Aorta (tissue), 5 donors: Measurements from ENCODE around the gene PIK3AP1. TPM values are rescaled to one million over a fixed set of nuclear protein-coding genes. Genes with fewer than 3 reads are reported as not detected.

Experiments used
- ATAC-seq: fragments of 200-7000 bp; cut with Tn5 transposase; one replicate; pipeline ENCODE4 v1.9.1; 2022; ENCODE audit warnings: moderate library complexity; ENCODE audit not compliant: low FRiP score
- DNase-seq, 2 donors: peaks; one replicate each; pipeline ENCODE4 v3.0.0-alpha.2; 2020
- H3K27ac ChIP-seq, 2 donors: one replicate each; pipeline ENCODE4 v1.5.1; 2013; ENCODE audit warnings: low read length in 2 of 2, mild to moderate bottlenecking in 2 of 2, moderate library complexity in 2 of 2, control low read depth in 1 of 2, inconsistent platforms in 1 of 2, low read depth in 1 of 2
- H3K27me3 ChIP-seq, 2 donors: one replicate each; pipeline ENCODE4 v1.6.1; 2013; ENCODE audit warnings: control low read depth in 1 of 2, low read length in 1 of 2, mild to moderate bottlenecking in 1 of 2, moderate library complexity in 1 of 2; ENCODE audit not compliant: insufficient read depth in 2 of 2, control insufficient read depth in 1 of 2
- H3K36me3 ChIP-seq, 2 donors: one replicate each; pipeline ENCODE4 v1.6.1; 2013; ENCODE audit warnings: control low read depth in 1 of 2, low read length in 1 of 2, mild to moderate bottlenecking in 1 of 2; ENCODE audit not compliant: insufficient read depth in 2 of 2, control insufficient read depth in 1 of 2
- H3K4me1 ChIP-seq, 2 donors: one replicate each; pipeline ENCODE4 v1.6.1; 2013; ENCODE audit warnings: low read length in 2 of 2, control low read depth in 1 of 2, mild to moderate bottlenecking in 1 of 2, moderate library complexity in 1 of 2; ENCODE audit not compliant: insufficient read depth in 2 of 2, control insufficient read depth in 1 of 2
- H3K4me3 ChIP-seq, 2 donors: one replicate each; pipeline ENCODE4 v1.5.1; 2013; ENCODE audit warnings: low read length in 2 of 2, control low read depth in 1 of 2, mild to moderate bottlenecking in 1 of 2
- H3K9me3 ChIP-seq: one replicate; pipeline ENCODE4 v1.6.1; 2013; ENCODE audit warnings: mild to moderate bottlenecking, low read length; ENCODE audit not compliant: control insufficient read depth
- WGBS, 2 donors: extraction: QIAGEN DNeasy Blood & Tissue Kit; methylation state at CpG; one replicate each; pipeline ENCODE4 v1.1.7; 2013; 5-methylcytosine and 5-hydroxymethylcytosine counted together
- intact Hi-C, 2 donors: fragments of 100-400 bp; cut with DNase I; formaldehyde crosslinking; loops; one replicate each; pipeline versions ENCODE4 v1.14.2 to v1.15.0; 2022
- polyA plus RNA-seq, 2 donors: library from polyadenylated mRNA; stranded (reverse); fragments of 200-250 nt; gene quantifications; one replicate each; pipeline ENCODE4 v1.2.3, GENCODE V29; 2013
- total RNA-seq, 2 donors: library from RNA; stranded (reverse); fragmentation: NEBNext Ultra II Directional; extraction: Animal tissue kit (Norgen Biotek cat#: 25700); gene quantifications; one replicate each; pipeline ENCODE4 v1.2.1, GENCODE V29; 2021
- donor health status: healthy with polysubstance abuse.
- donor health status: Bipolar disorder and iron deficiency.
- donor health status: DM: no; HTN: no; CAD: no.
- donor health status: DM: no; HTN: no; CAD: no.
- donor health status: DM: yes; HTN: yes; CAD: no.

PIK3AP1 gene
- total and polyA plus RNA-seq, 4 donors = 1.9 to 23.4 (median 11.9) TPM

DNA sequence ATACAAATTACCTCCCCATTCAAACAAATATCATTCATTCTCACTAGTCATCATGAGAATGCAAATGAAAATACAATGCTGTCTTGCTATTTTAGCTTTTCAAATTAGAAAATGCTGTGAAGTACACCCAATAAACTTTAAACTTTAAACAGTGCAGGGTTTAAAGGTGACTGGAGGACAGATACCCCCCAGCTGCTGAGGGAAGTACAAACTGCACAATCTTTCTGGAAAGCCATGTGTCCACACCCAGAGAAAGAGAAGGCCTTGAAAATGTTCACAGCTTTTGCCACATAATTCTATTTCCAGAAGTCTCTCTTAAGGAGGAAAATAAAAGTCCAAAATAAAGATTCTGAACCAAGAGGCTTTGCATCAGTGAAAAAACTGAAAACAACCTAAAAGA, 56.5 kb downstream of the PIK3AP1 start:
- Histone ChIP-seq H3K27me3 (no peaks in the 10 kb centered on the region), H3K4me1 (no peaks in the 10 kb centered on the region), H3K9me3 (no peaks in the 10 kb centered on the region), H3K36me3 (no peaks in the 10 kb centered on the region), H3K27ac (no peak overlapping the region), H3K4me3 (no peak overlapping the region)
- DNase-seq (no peak), ATAC-seq (no peak)
- intact Hi-C loops = no loop called here

DNA sequence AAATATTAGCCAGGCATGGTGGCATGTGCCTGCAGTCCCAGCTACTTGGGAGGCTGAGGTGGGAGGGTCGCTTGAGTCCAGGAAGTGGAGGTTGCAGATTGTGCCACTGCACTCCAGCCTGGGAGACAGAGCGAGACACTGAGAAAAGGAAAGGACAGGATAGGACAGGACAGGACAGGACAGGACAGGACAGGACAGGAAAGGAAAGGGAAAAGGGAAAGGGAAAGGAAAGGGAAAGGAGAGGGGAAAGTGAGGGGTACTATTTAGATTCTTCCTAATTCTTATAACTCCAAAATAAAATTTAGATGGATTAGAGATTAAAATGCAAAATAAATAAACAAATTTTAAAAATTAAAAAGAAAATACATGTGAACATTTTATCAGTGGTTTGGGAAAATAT, 58.7 kb downstream of the PIK3AP1 start:
- H3K27ac ChIP-seq = no peak overlapping the region
- no peaks in the 10 kb centered on the region for H3K9me3 ChIP-seq
- intact Hi-C loops = no loop called here
- H3K4me3 ChIP-seq = no peak overlapping the region
- DNase-seq (no peak), ATAC-seq (no peak)
- H3K36me3 ChIP-seq = no peaks in the 10 kb centered on the region
- no peaks in the 10 kb centered on the region for H3K4me1 ChIP-seq
- H3K27me3 ChIP-seq = no peaks in the 10 kb centered on the region
- 87 to 89% methylated on average over 2 of the region's 2 CpGs for WGBS, 2 donors

DNA sequence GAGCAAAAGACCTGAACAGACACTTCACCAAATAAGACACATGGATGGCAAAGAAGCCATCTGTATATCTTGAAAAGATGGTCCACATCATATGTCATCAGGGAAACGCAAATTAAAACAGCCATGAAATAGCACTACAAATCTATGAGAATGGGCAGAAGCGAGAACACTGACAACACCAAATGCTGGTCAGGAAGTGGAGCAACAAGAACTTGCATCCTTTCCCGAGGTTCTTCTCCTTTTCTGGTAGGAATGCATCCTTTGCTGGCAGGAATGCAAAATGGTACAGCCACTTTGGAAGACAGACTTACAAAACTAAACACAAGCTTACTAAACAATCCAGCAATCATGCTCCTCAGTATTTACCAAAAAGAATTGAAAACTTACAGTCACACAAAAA, 60.0 kb downstream of the PIK3AP1 start:
- no peak for DNase-seq
- no peaks in the 10 kb centered on the region for H3K36me3 ChIP-seq
- H3K9me3 ChIP-seq = no peaks in the 10 kb centered on the region
- no peaks in the 10 kb centered on the region for H3K4me1 ChIP-seq
- ATAC-seq = no peak
- H3K27ac ChIP-seq = no peak overlapping the region
- intact Hi-C loops = no loop called here
- 82% methylated on average over 3 of the region's 3 CpGs for WGBS, 2 donors
- H3K4me3 ChIP-seq = no peak overlapping the region
- no peaks in the 10 kb centered on the region for H3K27me3 ChIP-seq

DNA sequence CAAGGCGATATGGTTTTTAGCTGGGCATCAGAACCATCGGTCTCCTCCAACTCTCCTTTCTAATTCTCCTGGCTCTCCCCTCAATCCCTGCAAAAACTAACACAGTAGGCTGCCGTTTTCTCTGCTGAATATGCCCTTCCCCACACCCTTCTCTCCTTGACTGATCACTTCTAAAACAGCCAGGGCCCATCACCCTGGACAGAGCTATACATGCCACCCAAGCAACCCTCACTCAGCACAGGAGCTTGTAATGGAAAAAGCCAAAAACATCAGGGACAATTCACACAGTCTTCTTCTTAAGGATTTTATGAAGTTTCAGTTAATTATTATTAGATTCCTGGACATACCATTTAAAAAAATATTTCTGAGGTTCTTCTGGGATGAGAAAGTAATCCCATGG, 61.5 kb downstream of the PIK3AP1 start:
- no peaks in the 10 kb centered on the region for H3K27me3 ChIP-seq
- 69 to 72% methylated on average over 3 of the region's 3 CpGs for WGBS, 2 donors
- DNase-seq = no peak
- intact Hi-C loops = no loop called here
- H3K4me3 ChIP-seq = no peak overlapping the region
- no peaks in the 10 kb centered on the region for H3K9me3 ChIP-seq
- no peak for ATAC-seq
- H3K4me1 ChIP-seq = no peaks in the 10 kb centered on the region
- no peaks in the 10 kb centered on the region for H3K36me3 ChIP-seq
- H3K27ac ChIP-seq = no peak overlapping the region

DNA sequence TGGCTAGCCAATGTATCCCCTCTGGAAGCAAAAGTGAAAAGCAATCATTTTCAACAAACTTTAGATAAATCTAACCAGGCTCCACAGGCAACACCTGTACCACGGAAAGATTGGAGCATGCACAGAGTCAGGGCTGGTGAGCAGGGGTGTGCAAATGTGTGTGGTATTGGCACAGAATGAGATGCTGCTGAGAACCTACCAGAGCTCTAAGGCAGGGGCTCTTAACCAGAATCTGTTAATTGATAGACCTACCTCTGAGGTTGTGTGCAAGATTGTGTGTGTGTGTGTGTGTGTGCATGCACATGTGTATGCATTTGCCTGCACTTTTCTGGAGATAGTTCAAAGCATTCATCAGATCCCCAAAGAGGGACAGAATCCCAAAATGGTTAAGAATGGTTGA, 62.9 kb downstream of the PIK3AP1 start:
- Histone ChIP-seq H3K9me3 (no peaks in the 10 kb centered on the region), H3K27me3 (no peaks in the 10 kb centered on the region), H3K27ac (no peak overlapping the region), H3K4me1 (no peaks in the 10 kb centered on the region), H3K36me3 (no peaks in the 10 kb centered on the region), H3K4me3 (no peak overlapping the region)
- WGBS, 2 donors = 90 to 96% methylated on average over 1 of the region's 1 CpG
- no peak for DNase-seq
- intact Hi-C loops = no loop called here
- ATAC-seq = no peak

DNA sequence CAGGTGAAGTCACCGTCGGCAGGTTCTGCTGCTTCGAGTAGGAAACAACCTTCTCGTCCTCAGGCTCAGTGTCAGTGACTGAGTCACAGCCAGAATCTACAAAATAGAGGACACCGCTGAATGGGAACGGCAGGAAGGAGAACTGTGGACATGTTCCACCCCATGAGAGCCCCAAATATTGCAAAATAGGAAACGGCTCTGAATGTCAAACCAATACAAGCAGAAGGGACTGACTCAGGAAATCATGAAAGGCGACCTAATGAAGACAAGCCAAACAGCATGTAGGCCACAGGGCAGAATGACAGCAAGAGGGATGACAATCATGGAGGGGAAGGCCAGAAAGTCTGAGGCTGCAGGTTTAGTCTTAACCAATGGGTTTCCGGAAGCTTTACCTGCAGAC, 63.5 kb downstream of the PIK3AP1 start:
- intact Hi-C loops = no loop called here
- H3K9me3 ChIP-seq = no peaks in the 10 kb centered on the region
- no peaks in the 10 kb centered on the region for H3K27me3 ChIP-seq
- no peak overlapping the region for H3K27ac ChIP-seq
- no peak for DNase-seq
- 88 to 89% methylated on average over 9 of the region's 9 CpGs for WGBS, 2 donors
- ATAC-seq = no peak
- no peaks in the 10 kb centered on the region for H3K4me1 ChIP-seq
- H3K36me3 ChIP-seq = no peaks in the 10 kb centered on the region
- no peak overlapping the region for H3K4me3 ChIP-seq

DNA sequence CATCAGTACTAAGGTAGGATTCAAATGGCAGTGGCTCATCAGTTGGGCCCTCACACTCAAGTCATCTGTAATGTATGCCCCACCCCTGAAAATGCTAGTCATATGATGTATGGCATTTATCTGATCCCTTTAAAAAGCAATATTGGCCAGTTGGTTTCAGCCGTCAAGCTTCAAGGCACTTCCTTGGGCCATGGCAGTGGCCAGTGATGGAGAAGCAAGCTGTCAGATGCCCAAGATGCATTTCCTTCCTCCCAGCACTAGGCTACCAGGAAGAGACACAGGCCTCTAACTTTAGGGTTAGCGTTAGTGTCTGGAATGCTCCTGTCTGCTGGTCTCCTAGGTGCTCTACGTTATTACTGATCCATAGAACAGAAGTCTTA, 64.1 kb downstream of the PIK3AP1 start:
- 84 to 87% methylated on average over 3 of the region's 3 CpGs for WGBS, 2 donors
- H3K4me3 ChIP-seq = no peak overlapping the region
- no peaks in the 10 kb centered on the region for H3K4me1 ChIP-seq
- DNase-seq (no peak), ATAC-seq (no peak)
- H3K9me3 ChIP-seq = no peaks in the 10 kb centered on the region
- intact Hi-C loops = no loop called here
- H3K36me3 ChIP-seq = no peaks in the 10 kb centered on the region
- H3K27ac ChIP-seq = no peak overlapping the region
- H3K27me3 ChIP-seq = no peaks in the 10 kb centered on the region

DNA sequence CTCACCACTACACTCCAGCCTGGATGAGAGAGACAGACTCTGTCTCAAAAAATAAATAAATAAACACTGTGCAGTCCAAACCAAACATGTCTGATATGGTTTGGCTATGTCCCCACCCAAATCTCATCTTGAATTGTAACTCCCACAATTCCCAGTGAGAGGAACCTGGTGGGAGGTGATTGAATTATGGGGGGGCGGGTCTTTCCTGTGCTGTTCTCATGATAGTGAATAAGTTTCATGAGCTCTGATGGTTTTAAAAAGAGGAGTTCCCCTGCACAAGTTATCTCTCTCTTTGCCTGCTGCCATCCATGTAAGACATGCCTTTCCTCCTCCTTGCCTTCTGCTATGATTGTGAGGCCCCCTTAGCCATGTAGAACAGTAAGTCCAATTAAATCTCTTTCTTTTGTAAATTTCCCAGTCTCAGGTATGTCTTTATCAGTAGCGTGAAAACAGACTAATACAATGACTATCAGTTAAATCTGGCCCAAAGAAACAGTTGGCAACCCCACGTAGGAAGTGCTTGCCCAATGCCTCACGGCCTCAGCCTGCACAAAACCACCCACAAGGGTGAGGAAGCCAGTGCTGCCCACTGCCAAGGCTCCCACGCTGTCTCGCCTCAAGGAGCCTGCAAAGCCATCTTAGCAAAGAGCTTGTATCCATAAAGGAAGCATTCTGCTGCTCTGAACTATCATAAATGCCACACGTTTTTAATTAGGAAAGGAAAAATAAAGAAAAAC, 64.7 kb downstream of the PIK3AP1 start:
- no peak for DNase-seq
- no peaks in the 10 kb centered on the region for H3K4me1 ChIP-seq
- H3K36me3 ChIP-seq = no peaks in the 10 kb centered on the region
- no peak overlapping the region for H3K4me3 ChIP-seq
- H3K27ac ChIP-seq = no peak overlapping the region
- ATAC-seq = no peak
- no peaks in the 10 kb centered on the region for H3K27me3 ChIP-seq
- intact Hi-C loops = no loop called here
- H3K9me3 ChIP-seq = no peaks in the 10 kb centered on the region
- WGBS, 2 donors = 82 to 90% methylated on average over 7 of the region's 7 CpGs

DNA sequence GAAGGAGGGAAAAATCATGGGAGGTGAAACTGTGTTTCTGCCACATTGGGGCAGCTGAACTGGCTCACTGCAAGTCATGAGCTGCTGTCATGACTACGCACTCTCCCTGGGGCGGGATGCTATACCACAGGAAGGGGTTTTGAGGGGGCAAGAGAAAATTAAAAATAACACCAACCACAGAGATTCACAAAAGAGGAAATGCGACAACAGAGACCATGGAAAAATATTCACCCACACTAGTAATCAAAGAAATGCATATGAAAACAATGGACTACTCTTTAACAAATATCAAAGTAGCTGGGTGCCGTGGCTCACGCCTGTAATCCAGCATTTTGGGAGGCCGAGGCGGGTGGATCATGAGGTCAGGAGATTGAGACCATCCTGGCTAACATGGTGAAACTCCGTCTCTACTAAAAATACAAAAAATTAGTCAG, 68.3 kb downstream of the PIK3AP1 start:
- H3K27ac ChIP-seq = no peak overlapping the region
- ATAC-seq = no peak

More for the DNA sequence above, 68.3 kb downstream of the PIK3AP1 start:
- no peak overlapping the region for H3K4me3 ChIP-seq
- WGBS, 2 donors = 88 to 90% methylated on average over 8 of the region's 8 CpGs
- no peaks in the 10 kb centered on the region for H3K36me3 ChIP-seq
- no peaks in the 10 kb centered on the region for H3K4me1 ChIP-seq
- H3K9me3 ChIP-seq = no peaks in the 10 kb centered on the region
- DNase-seq = peak in 1 of 2 donors; percentile 75
- intact Hi-C loops = no loop called here
- H3K27me3 ChIP-seq = no peaks in the 10 kb centered on the region
